Astrocyte (in vitro differentiated cells and primary cell): ENCODE data around the gene TMEM178B. TPM values are rescaled to one million over a fixed set of nuclear protein-coding genes. Genes with fewer than 3 reads are reported as not detected.

Experiments
- DNase-seq: peaks from one replicate; pipeline ENCODE4 v3.0.0-alpha.2; 2010; ENCODE audit warnings: low read depth
- FAIRE-seq: peaks from 2 replicates; lab custom pipeline; 2011; peaks lifted over from hg19 to GRCh38; lab: Jason Lieb, UNC
- H2AFZ ChIP-seq: 2 replicates; pipeline ENCODE4 v1.6.0; 2012; ENCODE audit warnings: low read depth, low read length, inconsistent platforms
- H3K27ac ChIP-seq: 2 replicates; pipeline ENCODE4 v1.5.1; 2011; ENCODE audit warnings: low read depth, low read length, inconsistent platforms
- H3K27me3 ChIP-seq: 2 replicates; pipeline ENCODE4 v1.6.0; 2011; ENCODE audit warnings: low read length, inconsistent platforms; ENCODE audit not compliant: insufficient read depth
- H3K36me3 ChIP-seq: 2 replicates; pipeline ENCODE4 v1.5.1; 2011; ENCODE audit warnings: low read length, inconsistent platforms; ENCODE audit not compliant: insufficient read depth
- H3K4me1 ChIP-seq: 2 replicates; pipeline ENCODE4 v1.5.1; 2011; ENCODE audit warnings: low read length, inconsistent platforms; ENCODE audit not compliant: insufficient read depth
- H3K4me2 ChIP-seq: 2 replicates; pipeline ENCODE4 v1.6.0; 2012; ENCODE audit warnings: low read length, inconsistent platforms
- H3K4me3 ChIP-seq: 2 replicates; pipeline ENCODE4 v1.5.1; 2011; ENCODE audit warnings: low read depth, mild to moderate bottlenecking, low read length, inconsistent platforms; ENCODE audit not compliant: insufficient read depth
- H3K79me2 ChIP-seq: 2 replicates; pipeline ENCODE4 v1.6.0; 2012; ENCODE audit warnings: mild to moderate bottlenecking, low read length, inconsistent platforms; ENCODE audit not compliant: insufficient read depth
- H3K9ac ChIP-seq: 2 replicates; pipeline ENCODE4 v1.6.0; 2012; ENCODE audit warnings: mild to moderate bottlenecking, low read length, inconsistent platforms
- H3K9me3 ChIP-seq: 2 replicates; pipeline ENCODE4 v1.5.1; 2012; ENCODE audit warnings: low read depth, mild to moderate bottlenecking, low read length, inconsistent platforms; ENCODE audit not compliant: insufficient read depth
- H4K20me1 ChIP-seq: 2 replicates; pipeline ENCODE4 v1.6.0; 2012; ENCODE audit warnings: low read length, inconsistent platforms; ENCODE audit not compliant: insufficient read depth
- H3K27ac Mint-ChIP-seq: one replicate; pipeline ENCODE4 v1.8.0; 2021; ENCODE audit warnings: mild to moderate bottlenecking, mixed read lengths; ENCODE audit not compliant: unreplicated experiment
- H3K27me3 Mint-ChIP-seq: one replicate; pipeline ENCODE4 v1.8.0; 2021; ENCODE audit warnings: low read depth, mixed read lengths; ENCODE audit not compliant: unreplicated experiment
- H3K36me3 Mint-ChIP-seq: one replicate; pipeline ENCODE4 v1.8.0; 2021; ENCODE audit warnings: low read depth, mixed read lengths; ENCODE audit not compliant: unreplicated experiment
- H3K4me1 Mint-ChIP-seq: one replicate; pipeline ENCODE4 v1.8.0; 2021; ENCODE audit warnings: low read depth, mixed read lengths; ENCODE audit not compliant: unreplicated experiment
- H3K4me3 Mint-ChIP-seq: one replicate; pipeline ENCODE4 v1.8.0; 2021; ENCODE audit warnings: mild to moderate bottlenecking, moderate library complexity, mixed read lengths; ENCODE audit not compliant: unreplicated experiment
- H3K9me3 Mint-ChIP-seq: one replicate; pipeline ENCODE4 v1.8.0; 2021; ENCODE audit warnings: mild to moderate bottlenecking, mixed read lengths; ENCODE audit not compliant: unreplicated experiment
- CTCF ChIP-seq: IDR thresholded peaks from 2 replicates; pipeline ENCODE4 v1.5.1; 2011; ENCODE audit warnings: low read depth, mild to moderate bottlenecking, inconsistent platforms, low read length, moderate library complexity; ENCODE audit not compliant: insufficient read depth
- EZH2 ChIP-seq: IDR thresholded peaks from 2 replicates; pipeline ENCODE4 v1.6.1; 2012; ENCODE audit warnings: mild to moderate bottlenecking, low read length, inconsistent platforms; ENCODE audit not compliant: insufficient read depth
- total RNA-seq: library from RNA; stranded (reverse); gene quantifications from 2 replicates; pipeline ENCODE4 v1.2.1, GENCODE V29; 2021

Gene TMEM178B
- total RNA-seq, 1 donor from 2014 or later = 3.9 TPM

GRCh38 chr7:141156407-141156806 is 82.5 kb downstream of the TMEM178B start:
- peaks cover 2% of the 10 kb centered on the region for H3K36me3 Mint-ChIP-seq

GRCh38 chr7:141157138-141157765 is 83.4 kb downstream of the TMEM178B start:
- Histone ChIP-seq H3K4me1 (peaks cover 11% of the 10 kb centered on the region), H3K79me2 (no peaks in the 10 kb centered on the region), H4K20me1 (no peaks in the 10 kb centered on the region), H3K9me3 (no peaks in the 10 kb centered on the region), H3K36me3 (no peaks in the 10 kb centered on the region), H3K27me3 (no peaks in the 10 kb centered on the region), H2AFZ (no peak overlapping the region), H3K4me2 (no peak overlapping the region), H3K9ac (no peak overlapping the region), H3K27ac (no peak overlapping the region), H3K4me3 (no peak overlapping the region)
- Mint-ChIP-seq H3K36me3 (peaks cover 2% of the 10 kb centered on the region), H3K4me1 (peaks cover 8% of the 10 kb centered on the region), H3K4me3 (no peak overlapping the region), H3K27me3 (peaks cover 5% of the 10 kb centered on the region), H3K27ac (peak overlapping the region; percentile 20), H3K9me3 (peaks cover 5% of the 10 kb centered on the region)
- no peak for DNase-seq
- no peak for FAIRE-seq
- no peak for TF ChIP-seq CTCF
- no peak for TF ChIP-seq EZH2

More at GRCh38 chr7:141156407-141156806, 82.5 kb downstream of the TMEM178B start:
- H3K27me3 ChIP-seq = no peaks in the 10 kb centered on the region
- peaks cover 5% of the 10 kb centered on the region for H3K9me3 Mint-ChIP-seq
- no peak for FAIRE-seq
- no peaks in the 10 kb centered on the region for H3K79me2 ChIP-seq
- H3K4me1 Mint-ChIP-seq = peaks cover 8% of the 10 kb centered on the region
- DNase-seq = no peak
- H3K9me3 ChIP-seq = no peaks in the 10 kb centered on the region
- no peak overlapping the region for H3K27ac ChIP-seq
- TF ChIP-seq EZH2 = no peak
- no peak for TF ChIP-seq CTCF
- no peak overlapping the region for H3K4me3 ChIP-seq
- H3K4me2 ChIP-seq = no peak overlapping the region
- peaks cover 11% of the 10 kb centered on the region for H3K4me1 ChIP-seq
- H4K20me1 ChIP-seq = no peaks in the 10 kb centered on the region
- H3K36me3 ChIP-seq = no peaks in the 10 kb centered on the region
- H3K27me3 Mint-ChIP-seq = peaks cover 5% of the 10 kb centered on the region
- no peak overlapping the region for H3K9ac ChIP-seq
- no peak overlapping the region for H3K4me3 Mint-ChIP-seq
- H2AFZ ChIP-seq = no peak overlapping the region
- H3K27ac Mint-ChIP-seq = no peak overlapping the region

- no peaks in the 10 kb centered on the region for H3K27me3 ChIP-seq
- H3K4me2 ChIP-seq = peak overlapping the region; percentile 34
- TF ChIP-seq EZH2 = no peak
- no peak for TF ChIP-seq CTCF
- no peaks in the 10 kb centered on the region for H4K20me1 ChIP-seq
- peaks cover 11% of the 10 kb centered on the region for H3K4me1 ChIP-seq
- Mint-ChIP-seq H3K36me3 (peaks cover 2% of the 10 kb centered on the region), H3K27me3 (peaks cover 5% of the 10 kb centered on the region), H3K27ac (peak overlapping the region; percentile 47), H3K4me1 (peaks cover 8% of the 10 kb centered on the region), H3K4me3 (no peak overlapping the region), H3K9me3 (peaks cover 13% of the 10 kb centered on the region)
- H2AFZ ChIP-seq = no peak overlapping the region
- no peak overlapping the region for H3K4me3 ChIP-seq
- H3K27ac ChIP-seq = peak overlapping the region; percentile 86
- DNase-seq = peak; percentile 99
- no peaks in the 10 kb centered on the region for H3K79me2 ChIP-seq
- peak overlapping the region; percentile 68 for H3K9ac ChIP-seq
- no peaks in the 10 kb centered on the region for H3K36me3 ChIP-seq
- FAIRE-seq = peak; percentile 60
- no peaks in the 10 kb centered on the region for H3K9me3 ChIP-seq
These were observed 84.7 kb downstream of the TMEM178B start for GRCh38 chr7:141158561-141158960.
